GM18508 (cell line): ENCODE data around the gene TOR1AIP1.

ENCODE experiments used
- ATAC-seq: cut with Tn5 transposase; IDR thresholded peaks from one replicate; pipeline ENCODE4 v1.9.1; 2021; ENCODE audit warnings: moderate number of reproducible peaks; ENCODE audit not compliant: insufficient read depth, unreplicated experiment

Gene TOR1AIP1

GRCh38 chr1:179877586-179878265 lies 4.4 kb upstream of the TOR1AIP1 start, which contains the start of gene TOR1AIP2:
TOR1AIP2 (minus strand) TSS chr1:179877803; CDS start chr1:179852665, 25,138 bp downstream.
- ATAC-seq: peak; percentile 40

GRCh38 chr1:179879797-179880196 lies 2.3 kb upstream of the TOR1AIP1 start:
- ATAC-seq: no peak

GRCh38 chr1:179881642-179882252 lies 338 bp upstream of the TOR1AIP1 start:
- no peak for ATAC-seq

- no peak for ATAC-seq
These were observed 1.1 kb downstream of the TOR1AIP1 start for GRCh38 chr1:179883040-179883744.

- no peak for ATAC-seq
These were observed 1.7 kb downstream of the TOR1AIP1 start for GRCh38 chr1:179883745-179884138.

GRCh38 chr1:179888071-179888470 lies 6.0 kb downstream of the TOR1AIP1 start:
- no peak for ATAC-seq

GRCh38 chr1:179889589-179889988 lies 7.5 kb downstream of the TOR1AIP1 start:
- ATAC-seq: no peak

- ATAC-seq: no peak
These were observed 28.8 kb downstream of the TOR1AIP1 start for GRCh38 chr1:179910934-179911333.

- ATAC-seq: no peak
These were observed 29.7 kb downstream of the TOR1AIP1 start for GRCh38 chr1:179911812-179912211.

GRCh38 chr1:179917601-179918429 lies 35.7 kb downstream of the TOR1AIP1 start:
- no peak for ATAC-seq

GRCh38 chr1:179921472-179921871 lies 39.4 kb downstream of the TOR1AIP1 start:
- ATAC-seq: no peak

GRCh38 chr1:179921981-179922872 lies 40.1 kb downstream of the TOR1AIP1 start:
- no peak for ATAC-seq

- no peak for ATAC-seq
These were observed 40.9 kb downstream of the TOR1AIP1 start for GRCh38 chr1:179923029-179923428.

GRCh38 chr1:179924268-179924667 lies 42.2 kb downstream of the TOR1AIP1 start:
- peak; percentile 53 for ATAC-seq

GRCh38 chr1:179925302-179925701 lies 43.2 kb downstream of the TOR1AIP1 start:
- ATAC-seq: no peak

GRCh38 chr1:179925922-179926849 lies 44.1 kb downstream of the TOR1AIP1 start:
- ATAC-seq: no peak

- ATAC-seq: no peak
These were observed 44.7 kb downstream of the TOR1AIP1 start for GRCh38 chr1:179926850-179927205.

- ATAC-seq: no peak
These were observed 48.1 kb downstream of the TOR1AIP1 start for GRCh38 chr1:179929955-179930798.
